SK-N-MC (cell line): ENCODE measurements around the gene TMEM184C.

Experiments
- EZH2 ChIP-seq: fragments of 200-600 bp; sonication (generic); IDR thresholded peaks from one replicate; pipeline ENCODE4 v1.6.1; 2017; ENCODE audit warnings: antibody characterized with exemption
- FOXP2 ChIP-seq: optimal IDR thresholded peaks from 2 replicates; pipeline ENCODE3; 2011; ENCODE audit warnings: mild to moderate bottlenecking, moderate library complexity; ENCODE audit not compliant: insufficient read depth; ENCODE audit errors: extremely low read length, control extremely low read depth
- POLR2AphosphoS5 ChIP-seq: IDR thresholded peaks from 2 replicates; pipeline ENCODE4 v1.6.1; 2012; ENCODE audit warnings: mild to moderate bottlenecking, low read depth, low read length, borderline replicate concordance

- no peak for TF ChIP-seq EZH2
- no peak for TF ChIP-seq POLR2AphosphoS5
- no peak for TF ChIP-seq FOXP2
Measured at GRCh38 chr4:147581606-147582350, 35.4 kb upstream of the TMEM184C start.
